GM18519 (cell line): ENCODE measurements around the gene SON.
"Not testable (repeated sequence)": the region's sequence is repeated elsewhere in the genome, so short reads cannot be mapped to it uniquely, and the experiment has no call there.

Experiments
- ATAC-seq: cut with Tn5 transposase; IDR thresholded peaks from one replicate; pipeline ENCODE4 v1.9.1; 2021; ENCODE audit warnings: mild to moderate bottlenecking, moderate library complexity; ENCODE audit not compliant: unreplicated experiment, low FRiP score

The SON gene, protein sequence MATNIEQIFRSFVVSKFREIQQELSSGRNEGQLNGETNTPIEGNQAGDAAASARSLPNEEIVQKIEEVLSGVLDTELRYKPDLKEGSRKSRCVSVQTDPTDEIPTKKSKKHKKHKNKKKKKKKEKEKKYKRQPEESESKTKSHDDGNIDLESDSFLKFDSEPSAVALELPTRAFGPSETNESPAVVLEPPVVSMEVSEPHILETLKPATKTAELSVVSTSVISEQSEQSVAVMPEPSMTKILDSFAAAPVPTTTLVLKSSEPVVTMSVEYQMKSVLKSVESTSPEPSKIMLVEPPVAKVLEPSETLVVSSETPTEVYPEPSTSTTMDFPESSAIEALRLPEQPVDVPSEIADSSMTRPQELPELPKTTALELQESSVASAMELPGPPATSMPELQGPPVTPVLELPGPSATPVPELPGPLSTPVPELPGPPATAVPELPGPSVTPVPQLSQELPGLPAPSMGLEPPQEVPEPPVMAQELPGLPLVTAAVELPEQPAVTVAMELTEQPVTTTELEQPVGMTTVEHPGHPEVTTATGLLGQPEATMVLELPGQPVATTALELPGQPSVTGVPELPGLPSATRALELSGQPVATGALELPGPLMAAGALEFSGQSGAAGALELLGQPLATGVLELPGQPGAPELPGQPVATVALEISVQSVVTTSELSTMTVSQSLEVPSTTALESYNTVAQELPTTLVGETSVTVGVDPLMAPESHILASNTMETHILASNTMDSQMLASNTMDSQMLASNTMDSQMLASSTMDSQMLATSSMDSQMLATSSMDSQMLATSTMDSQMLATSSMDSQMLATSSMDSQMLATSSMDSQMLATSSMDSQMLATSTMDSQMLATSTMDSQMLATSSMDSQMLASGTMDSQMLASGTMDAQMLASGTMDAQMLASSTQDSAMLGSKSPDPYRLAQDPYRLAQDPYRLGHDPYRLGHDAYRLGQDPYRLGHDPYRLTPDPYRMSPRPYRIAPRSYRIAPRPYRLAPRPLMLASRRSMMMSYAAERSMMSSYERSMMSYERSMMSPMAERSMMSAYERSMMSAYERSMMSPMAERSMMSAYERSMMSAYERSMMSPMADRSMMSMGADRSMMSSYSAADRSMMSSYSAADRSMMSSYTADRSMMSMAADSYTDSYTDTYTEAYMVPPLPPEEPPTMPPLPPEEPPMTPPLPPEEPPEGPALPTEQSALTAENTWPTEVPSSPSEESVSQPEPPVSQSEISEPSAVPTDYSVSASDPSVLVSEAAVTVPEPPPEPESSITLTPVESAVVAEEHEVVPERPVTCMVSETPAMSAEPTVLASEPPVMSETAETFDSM (N-terminal part only)

DNA sequence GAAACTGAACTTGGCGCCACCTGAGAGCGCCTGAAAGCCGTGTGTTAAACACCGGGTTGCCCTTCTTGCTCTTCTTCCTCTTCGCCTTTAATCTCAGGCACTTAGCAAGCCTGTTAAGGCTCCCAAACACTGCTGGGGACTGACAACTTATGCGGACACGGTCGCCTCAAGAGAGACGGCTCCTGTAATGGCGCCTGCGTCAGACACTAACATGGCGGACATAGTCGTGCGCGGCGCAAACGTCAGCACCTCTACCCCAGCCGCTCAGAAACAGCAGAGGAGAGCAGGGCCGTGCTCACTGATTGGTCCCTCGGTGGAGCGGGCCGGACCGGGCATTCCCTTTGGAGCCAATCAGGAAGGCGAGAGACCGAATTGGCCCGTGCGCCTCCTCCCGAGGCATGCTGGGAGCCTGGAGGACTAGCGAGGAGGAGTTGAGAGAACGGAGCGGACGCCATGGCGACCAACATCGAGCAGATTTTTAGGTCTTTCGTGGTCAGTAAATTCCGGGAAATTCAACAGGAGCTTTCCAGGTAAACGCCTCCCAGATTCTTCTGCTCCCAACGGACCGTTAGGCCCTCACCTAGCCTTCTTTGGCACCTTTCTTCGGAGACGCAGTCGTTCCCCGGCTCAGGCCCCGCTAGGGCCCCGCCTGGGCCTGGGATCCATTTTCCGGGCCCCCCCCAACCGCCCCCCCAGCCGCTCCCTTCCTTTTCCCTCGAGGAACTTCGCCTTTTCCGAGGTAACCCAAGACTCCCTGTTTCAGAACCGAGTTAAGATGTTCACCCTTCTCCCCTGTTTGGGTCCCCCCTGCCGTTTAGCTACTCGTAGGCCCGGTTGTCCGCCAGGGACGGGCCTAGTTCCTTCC is at the start of gene SON:
Gene SON (plus strand): TSS at position 399 of the 865 bp plus-strand sequence. CDS start 55 bp downstream, at position 454.
- peak; percentile 87 for ATAC-seq

DNA sequence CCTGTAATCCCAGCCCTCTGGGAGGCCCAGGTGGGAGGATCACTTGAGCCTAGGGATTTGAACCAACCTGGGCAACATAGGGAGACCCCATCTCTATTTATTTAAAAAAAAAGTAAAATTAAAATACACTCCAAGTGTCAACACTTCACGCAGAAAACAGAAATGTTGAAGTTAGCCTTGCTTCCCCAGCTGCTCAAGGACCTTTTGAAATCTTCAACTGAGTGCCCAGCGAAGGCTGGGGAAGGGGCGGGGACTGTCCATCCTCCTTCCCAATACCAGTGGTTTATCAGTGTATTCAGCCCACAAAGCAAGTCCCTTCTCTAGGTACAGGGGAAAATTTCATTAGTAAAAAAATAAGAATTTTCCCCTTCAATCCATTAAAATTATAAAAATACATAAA is 49.1 kb upstream of the SON start:
- no peak for ATAC-seq

DNA sequence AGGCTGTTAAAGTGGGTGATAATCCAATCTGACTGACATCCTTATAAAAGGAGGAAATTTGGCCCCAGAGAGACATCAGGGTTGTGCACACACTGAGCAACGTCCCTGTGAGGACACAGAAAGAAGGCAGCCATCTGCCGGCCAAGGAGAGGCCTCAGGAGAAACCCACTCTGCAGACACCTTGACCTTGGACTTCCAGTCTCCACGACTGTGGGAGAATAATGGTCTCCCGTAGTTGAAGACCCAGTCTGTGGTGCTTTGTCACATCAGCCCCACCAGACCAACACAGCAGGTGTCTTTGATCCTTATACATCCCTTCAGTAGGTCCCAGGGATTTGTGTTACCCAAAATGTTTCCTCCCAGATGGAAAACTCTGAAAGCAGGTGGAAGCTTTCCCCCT is 47.1 kb upstream of the SON start:
- ATAC-seq = no peak

DNA sequence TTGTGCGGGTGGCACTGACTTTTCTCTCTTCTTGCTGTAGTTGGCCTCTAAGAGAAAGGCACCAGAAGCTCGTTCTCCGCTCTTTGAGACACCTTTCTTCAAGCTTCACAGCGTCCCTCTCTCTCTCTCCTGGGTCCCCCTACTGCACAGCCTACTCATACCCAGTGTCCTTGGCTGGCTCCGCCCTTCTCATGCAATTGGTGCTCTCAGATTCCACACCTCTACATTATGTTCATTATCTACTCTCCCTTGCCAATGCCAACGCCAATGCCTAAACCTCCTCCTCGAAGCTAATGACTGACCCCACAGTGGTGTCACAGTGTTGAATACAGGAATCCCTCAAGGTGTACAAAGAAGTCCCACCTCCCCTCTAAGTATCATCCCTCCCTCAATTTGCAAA is 46.5 kb upstream of the SON start:
- ATAC-seq = no peak

DNA sequence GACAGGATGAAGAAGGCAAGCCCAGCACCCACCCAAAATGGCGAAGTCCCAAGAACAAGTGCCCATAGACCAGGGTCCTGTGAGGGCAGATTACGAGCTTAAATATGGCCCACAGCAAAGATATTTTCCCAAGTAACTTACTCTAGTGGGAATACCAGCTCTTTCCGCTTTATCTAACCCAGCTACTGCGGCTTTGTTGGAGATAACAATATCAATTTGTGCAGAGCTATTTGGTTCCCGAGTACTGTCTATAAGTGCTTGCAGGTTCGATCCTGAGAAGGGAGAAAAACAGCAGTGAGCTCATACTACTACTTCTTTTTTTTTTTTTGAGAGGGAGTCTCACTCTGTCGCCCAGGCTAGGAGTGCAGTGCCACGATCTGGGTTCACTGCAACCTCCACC is 37.0 kb upstream of the SON start:
- ATAC-seq = no peak

DNA sequence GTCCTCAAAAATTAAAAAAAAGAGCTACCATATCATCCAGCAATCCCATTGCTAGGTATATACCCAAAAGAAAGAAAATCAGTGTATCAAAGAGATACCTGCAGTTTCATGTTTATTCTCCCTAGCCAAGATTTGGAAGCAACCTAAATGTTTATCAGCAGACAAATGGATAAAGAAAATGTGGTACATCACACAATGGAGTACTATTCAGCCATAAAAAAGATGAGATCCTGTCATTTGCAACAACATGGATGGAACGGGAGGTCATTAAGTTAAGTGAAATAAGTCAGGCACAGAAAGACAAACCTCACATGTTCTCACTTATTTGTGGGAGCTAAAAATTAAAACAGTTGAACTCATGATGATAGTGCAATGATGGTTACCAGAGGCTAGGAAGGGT is 35.8 kb upstream of the SON start:
- not testable (repeated sequence) for ATAC-seq

DNA sequence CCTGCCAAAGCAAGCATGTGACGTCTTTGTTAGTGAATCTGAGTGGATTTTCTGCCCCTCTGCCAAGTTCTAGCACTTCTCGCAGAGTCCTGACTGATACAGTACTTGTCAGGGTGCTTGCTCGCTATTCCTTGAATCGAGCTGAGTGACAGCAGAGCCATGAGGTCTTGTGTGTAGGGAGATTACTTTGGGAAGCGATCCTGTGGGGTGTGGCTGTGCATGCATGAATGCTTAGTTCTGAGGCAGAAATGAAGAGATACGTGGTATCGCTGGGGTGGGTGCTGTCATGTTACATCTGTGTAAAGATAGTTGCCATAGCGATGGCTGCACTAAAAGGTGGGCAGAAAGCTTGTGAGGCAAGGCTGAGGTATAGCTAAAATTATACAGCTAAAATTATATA is 32.0 kb upstream of the SON start:
- ATAC-seq = no peak

DNA sequence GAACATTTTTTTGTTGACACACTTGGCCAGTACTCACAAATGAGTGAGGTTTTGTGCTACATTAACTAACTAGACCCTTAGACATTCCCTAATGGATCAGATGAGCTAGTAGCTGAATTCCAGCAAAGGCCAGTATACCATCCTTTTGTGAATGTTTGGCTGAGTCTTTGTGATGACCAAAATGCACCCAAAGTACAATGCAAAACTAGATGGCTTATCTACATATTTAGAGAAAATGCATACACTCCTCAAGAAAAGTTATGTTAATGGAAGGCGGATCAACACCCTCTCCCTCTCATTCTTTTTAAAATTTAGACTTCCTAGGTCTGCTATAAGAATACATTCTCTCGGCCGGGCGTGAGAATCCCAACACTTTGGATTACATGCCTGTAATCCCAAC is 31.2 kb upstream of the SON start:
- no peak for ATAC-seq

DNA sequence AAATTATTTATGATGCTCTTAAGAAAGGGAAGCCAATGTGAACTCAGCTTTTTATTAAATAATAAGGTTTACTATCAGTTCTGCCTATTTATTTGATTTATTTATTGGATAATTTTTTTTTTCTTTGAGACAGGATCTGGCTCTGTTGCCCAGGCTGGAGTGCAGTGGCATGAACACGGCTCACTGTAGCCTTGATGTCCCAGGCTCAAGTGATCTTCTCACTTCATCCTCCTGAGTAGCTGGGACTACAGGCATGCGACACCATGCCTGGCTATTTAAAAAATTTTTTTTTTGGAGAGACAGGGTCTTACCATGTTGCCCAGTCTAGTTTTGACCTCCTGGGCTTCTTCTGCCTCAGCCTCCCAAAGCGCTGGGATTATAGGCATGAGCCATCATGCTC is 30.4 kb upstream of the SON start:
- ATAC-seq = no peak

DNA sequence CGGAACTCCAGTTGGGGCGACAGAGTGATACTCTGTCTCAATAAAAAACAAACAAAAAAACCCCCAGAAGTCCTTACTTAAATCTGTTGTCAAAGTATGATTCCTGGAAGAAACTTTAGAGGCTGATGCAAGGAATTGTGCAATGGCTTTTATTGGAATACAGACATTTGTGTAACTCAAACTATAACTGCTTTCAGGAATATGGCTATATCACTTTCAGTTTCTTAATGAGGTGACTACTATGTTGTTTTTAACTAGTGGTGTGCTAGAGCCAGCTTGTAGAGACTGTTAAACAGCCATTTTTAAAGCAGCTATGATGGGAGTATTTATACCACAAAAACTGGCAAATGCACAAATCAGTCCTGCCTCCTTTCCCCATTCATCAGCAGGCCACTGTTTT is 28.6 kb upstream of the SON start:
- ATAC-seq = no peak

DNA sequence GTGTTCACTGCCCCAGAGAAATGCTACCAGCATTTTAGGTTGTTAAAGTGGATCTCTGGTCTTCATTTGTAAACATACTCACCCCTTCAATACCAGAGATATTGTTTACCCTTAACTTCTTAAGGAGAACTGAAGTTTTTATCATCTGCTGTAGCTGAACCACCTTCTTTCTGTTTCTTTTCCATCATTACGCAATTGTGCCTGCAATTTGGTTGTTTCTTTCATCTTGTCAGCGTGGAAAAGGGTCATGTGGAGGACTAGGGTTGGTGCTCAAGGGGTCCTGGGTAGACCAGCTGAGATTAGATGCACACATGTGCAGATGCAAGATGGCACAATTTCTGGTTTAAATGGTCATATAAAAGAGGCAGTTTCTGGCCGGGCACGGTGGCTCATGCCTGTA is 23.9 kb upstream of the SON start:
- no peak for ATAC-seq

DNA sequence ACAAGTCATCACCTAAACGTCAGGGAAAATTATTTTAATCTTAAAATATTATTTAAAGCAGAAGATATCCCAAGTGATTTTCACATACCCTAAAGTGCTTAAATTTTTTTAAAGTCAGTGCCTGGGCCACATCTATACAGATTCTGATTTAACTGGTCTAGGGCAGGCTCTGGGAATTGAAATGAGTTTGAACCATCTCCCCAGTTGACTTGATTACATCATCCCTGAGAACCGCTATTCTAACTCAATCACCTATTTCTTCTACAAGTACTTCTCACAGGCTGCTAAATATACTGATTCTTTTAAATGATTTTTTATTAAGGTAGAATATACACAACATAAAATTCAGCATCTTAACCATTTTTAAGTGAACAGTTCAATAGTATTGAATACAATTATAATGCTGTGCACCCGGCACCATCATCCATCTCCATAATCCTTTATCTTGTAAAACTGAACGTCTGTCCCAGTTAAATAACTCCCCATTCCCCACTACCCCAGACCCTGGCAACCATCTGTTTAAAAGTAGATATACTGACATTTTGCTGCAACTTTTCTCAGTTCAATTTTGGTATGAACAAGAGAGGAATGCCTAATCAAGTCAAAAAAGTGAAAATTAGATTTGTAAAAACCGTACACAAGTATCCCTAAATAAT is 20.4 kb upstream of the SON start:
- ATAC-seq = no peak

DNA sequence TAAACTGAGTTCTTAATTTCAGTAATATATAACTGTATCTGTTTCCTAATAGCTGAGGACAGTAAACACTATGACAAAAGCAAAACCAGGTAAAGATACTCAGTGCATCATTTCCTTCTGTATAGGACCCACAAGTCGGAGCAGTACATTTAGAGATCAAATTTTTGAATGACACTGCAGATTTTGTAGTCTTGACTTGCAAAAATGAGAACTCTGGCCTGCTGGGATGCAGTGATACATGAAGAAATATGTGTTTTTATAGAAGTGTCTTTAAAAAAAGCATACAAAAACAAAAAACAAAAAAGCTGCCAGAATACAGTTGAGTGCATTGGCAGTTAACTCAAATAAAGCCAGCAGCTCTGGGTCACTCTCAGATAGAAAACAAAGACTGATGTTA is 19.9 kb upstream of the SON start:
- ATAC-seq = no peak

DNA sequence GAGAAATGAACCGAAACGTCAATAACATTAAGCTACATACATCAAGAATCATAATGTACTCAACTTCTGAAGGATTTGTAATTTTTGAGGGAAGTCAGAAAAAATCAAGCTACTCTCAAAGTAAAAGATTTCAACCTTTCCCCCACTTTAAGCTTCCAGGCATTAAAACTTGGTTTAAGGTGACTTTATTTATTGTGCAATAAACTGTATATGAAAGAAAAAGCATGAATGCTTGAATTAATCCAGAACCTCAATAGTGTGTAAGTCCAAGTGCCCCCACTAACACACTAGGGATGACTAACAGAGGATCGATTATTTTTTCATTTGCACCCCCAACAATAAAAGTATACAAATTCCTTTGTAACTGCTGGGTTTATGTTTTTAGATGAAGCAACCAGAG is 11.8 kb upstream of the SON start:
- ATAC-seq = no peak

DNA sequence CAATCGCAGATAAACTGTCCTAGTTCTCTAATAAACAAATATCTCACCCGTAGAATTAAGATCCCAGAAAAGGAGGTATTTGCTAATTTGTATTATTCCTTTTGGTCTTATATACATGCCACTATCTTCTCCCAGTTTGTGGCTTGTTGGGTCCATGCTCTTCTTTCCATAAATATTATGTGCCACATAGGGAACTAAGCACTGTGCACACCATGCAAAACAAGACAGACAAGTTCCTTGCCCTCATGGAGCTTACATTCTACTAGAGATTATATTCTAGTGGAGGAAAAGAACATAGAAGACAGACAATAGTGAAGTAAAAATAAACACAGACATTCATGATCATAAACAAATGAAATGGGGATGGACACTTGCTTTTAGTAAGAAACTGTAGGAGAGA is 5.6 kb upstream of the SON start:
- ATAC-seq = no peak

DNA sequence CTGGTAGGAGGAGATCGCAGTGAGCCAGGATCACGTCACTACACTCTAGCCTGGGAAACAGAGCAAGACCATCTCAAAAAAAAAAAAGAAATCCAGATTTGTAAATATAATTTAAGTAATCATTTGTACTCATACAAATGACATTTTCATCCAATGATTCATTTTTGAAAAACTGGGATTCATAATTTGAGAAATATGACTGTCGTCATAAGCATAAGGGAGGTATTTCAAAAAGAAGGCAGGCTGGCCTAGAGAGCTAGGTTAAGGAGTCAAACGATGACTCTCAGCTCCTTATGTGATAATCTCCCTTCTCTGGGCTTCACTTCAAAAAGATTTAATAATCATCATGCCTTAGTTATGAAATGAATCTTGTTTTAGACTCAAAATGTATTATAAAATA is 3.2 kb upstream of the SON start:
- ATAC-seq = no peak

DNA sequence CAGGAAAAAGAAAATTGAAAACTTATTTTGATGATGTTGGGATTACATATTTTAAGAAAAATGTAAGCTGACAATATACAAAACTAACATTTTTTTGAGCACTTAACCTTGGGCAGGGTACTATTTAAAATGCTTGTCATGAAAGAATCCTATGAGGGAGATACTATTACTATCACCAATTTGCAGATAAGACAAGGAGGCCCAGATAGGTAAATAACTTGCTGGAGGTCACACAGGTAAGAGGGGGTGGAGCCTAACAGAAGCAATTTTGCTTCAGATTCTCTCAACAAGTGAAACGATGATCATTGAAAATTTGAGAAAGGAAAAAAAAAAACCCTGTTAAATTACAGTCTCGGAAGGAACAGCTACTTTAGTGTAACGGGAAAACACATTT is 2.1 kb upstream of the SON start:
- no peak for ATAC-seq

DNA sequence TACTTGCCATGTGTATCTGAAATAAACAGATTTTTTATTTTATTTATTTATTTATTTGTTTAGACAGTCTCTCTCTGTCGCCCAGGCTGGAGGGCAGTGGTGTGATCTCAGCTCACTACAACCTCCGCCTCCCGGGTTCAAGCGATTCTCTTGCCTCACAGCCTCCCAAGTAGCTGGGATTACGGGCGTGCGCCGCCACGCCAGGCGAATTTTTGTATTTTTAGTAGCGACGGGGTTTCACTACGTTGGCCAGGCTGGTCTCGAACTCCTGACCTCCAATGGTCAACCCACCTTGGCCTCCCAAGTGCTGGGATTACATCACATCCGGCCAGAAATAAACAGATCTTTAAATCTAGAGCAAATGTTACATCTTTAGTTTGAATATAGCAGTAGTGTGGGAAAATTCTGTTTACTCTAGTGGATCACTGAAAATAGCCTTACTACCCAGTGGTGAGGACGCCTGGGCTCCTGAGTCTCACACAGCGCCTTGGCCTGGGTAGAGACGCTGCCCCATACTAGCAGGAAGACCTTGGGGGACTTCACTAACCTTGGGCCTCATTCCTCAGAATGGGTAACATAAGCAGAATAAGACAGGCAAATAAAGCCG is 1.6 kb upstream of the SON start:
- ATAC-seq = no peak
